ENCODE measurements around the gene SETD2.

SETD2 gene

GRCh38 chr3:46978381-46978780 is 185.5 kb downstream of the SETD2 start:
- DNase-seq, result no peak

DNA sequence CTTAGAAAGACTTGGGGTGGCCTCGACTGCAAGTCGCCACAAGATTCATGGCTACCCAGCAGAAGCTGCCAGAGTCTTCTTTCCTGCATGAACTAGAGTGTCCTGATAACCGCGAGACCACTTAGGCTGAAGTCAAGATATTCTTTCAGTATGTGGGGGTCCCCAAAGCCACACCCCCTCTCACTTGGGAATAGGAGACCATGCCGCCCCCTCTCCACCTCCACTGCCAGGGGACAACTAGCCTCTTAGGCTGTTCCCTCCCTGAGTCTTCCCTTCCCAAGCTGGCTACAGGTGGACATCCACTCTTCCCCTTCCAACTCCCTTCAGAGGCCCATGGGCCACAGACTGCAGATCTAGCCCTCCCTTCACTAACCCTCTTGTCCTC is 186.1 kb downstream of the SETD2 start:
- no peak for DNase-seq

DNA sequence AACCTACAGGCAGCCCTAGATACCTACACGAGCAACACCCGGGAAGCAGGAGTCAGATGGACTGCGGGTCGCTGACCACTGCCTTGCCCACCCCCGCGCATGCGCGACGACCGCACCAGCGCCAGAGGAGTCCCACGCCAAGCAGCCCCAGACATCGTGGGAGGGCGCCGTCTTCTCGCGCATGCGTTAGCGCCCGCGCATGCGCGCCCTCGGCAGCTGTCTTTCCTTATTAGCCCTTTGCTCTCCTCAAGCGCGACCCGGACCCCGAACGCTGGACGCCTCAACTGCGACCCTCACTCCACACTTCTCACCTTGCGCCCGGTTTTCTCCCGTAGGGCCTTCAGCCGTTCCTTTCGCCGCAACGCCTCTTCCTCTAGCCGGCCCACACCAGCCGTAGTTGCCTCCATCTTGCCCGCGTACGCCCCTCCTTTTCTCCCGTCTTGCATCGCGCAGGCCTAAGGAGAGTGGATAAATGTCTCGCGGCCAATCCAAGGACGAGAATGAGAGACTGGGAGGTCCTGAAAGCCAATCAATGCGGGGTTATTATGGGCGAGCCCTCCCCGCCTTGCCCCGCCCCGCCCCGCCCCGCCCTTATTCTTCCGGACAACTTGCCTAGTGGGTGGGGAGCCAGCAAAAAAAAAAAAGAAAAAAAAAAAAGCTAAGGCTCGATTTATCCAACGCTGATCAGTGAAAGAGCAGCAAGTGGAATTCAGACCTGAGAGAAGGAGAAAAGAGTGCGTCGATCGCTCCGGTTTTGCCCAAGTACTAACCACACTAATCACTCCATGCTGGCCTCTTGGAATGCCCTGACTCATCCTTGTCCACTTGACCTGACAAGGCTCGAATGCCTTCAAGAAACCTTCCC is 187.4 kb downstream of the SETD2 start, which contains the start of gene CCDC12:
TSS of gene CCDC12 (minus strand) at position 420 of the 865 bp plus-strand sequence. CDS start at position 407, 13 bp downstream.
- DNase-seq, result peak; percentile 97

DNA sequence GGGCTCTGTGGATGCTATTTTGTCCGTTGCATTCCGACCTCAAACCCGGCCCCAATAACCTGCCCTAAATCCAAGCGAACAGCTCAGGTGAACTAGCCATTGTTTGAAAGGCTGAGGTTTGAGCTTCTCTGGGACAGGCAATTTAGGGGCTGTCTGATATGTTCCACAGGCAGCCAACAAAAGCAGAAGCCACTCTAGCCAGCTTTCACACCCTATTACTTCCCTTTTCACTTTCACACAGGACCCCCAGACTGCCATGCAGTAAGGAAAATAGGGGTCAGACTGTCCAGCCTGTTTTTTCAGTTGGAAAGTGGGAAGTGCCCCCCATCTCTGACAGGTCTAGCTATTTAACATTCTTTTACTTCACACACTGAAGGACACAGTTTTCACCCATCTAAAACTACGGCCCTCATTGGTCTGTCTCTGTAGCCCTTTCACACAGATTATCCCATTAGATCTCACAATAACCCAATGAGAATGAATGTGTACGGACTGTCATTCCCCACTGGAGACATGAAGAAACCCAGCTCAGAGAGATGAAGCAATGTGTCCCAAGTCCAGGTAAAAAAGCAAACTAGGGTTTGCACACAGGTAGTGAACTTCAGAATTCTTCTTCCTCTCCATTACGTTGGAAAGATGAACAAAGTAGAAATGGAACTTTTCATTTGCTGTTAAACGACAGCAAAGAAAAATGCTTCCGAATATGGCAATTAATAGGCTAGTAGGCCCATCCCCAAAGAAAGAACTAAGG is 189.3 kb downstream of the SETD2 start:
- no peak for DNase-seq

DNA sequence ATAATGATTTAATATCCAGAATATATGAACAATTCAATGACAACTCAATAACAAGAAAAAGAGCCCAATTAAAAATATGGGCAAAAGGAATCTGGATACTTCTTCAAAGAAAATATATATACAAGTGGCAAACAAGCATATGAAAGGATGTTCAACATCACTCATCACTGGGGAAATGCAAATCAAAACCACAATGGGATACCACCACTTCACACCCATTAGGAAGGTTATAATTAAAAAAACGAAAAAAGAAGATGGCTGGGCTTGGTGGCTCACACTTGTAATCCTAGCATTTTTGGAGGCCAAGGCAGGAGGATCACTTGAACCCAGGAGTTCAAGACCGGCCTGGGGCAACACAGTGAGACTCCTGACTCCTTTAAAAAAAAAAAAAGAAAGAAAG is 191.5 kb downstream of the SETD2 start:
- no peak for DNase-seq

GRCh38 chr3:46971742-46972141 is 192.2 kb downstream of the SETD2 start:
- no peak for DNase-seq

- DNase-seq, result no peak
Measured at GRCh38 chr3:46971151-46971550, 192.8 kb downstream of the SETD2 start.

- no peak for DNase-seq
Measured at GRCh38 chr3:46970391-46971091, 193.4 kb downstream of the SETD2 start.

GRCh38 chr3:46968783-46969428 is 195.0 kb downstream of the SETD2 start:
- DNase-seq, result no peak

- peak; percentile 7 for DNase-seq
Measured at GRCh38 chr3:46966811-46967210, 197.1 kb downstream of the SETD2 start.

All from NCI-H82 (cell line).